Measurements from ENCODE around the gene AP1S3.

GRCh38 chr2:223887127-223887526, 49.7 kb upstream of the AP1S3 start:
- TF ChIP-seq POLR2A (IDR thresholded peaks at IDR 0.05; ENCODE audit: low read length) = no peak
- TF ChIP-seq GATA1 (IDR thresholded peaks at IDR 0.05; ENCODE audit: low read depth, low read length) = no peak
